Activated T-helper 1 cell treated with anti-CD3 and anti-CD28 coated beads, Interleukin-2, amount 50 U/mL, for 16 hours (primary cell): ENCODE data around the gene PTPDC1.

Experiments
- DNase-seq, 2 donors: peaks; one replicate each; pipeline ENCODE4 v3.0.0-alpha.2; 2020; ENCODE audit warnings: low read depth in 1 of 2, low spot score in 1 of 2

Gene PTPDC1

GRCh38 chr9:94084314-94084713, at the start of gene PTPDC1:
Gene PTPDC1 (plus strand): TSS chr9:94084464. CDS start chr9:94084531, 67 bp downstream.
- DNase-seq, result no peak

- DNase-seq, result no peak
These were observed 49.8 kb upstream of the PTPDC1 start for GRCh38 chr9:94034511-94034910.

DNA sequence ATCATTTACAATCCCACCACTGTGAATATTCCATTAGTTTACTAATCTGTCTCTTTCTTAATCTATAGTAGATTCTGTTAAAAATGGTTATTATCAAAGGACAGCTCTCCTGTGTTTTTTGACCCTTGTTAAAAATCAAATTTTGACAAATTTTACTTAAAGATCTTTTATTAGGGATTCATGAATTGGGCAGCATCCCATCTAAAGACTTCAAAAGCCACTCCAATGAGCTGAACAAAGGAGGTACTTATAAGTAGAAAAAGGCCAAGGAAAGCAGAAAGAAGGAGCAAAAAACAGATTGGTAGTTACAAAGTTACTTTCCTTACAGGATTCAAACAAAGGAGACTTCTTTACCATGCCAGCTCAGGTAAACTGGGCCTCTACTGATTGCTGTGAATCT, 44.5 kb upstream of the PTPDC1 start:
- DNase-seq, result no peak

DNA sequence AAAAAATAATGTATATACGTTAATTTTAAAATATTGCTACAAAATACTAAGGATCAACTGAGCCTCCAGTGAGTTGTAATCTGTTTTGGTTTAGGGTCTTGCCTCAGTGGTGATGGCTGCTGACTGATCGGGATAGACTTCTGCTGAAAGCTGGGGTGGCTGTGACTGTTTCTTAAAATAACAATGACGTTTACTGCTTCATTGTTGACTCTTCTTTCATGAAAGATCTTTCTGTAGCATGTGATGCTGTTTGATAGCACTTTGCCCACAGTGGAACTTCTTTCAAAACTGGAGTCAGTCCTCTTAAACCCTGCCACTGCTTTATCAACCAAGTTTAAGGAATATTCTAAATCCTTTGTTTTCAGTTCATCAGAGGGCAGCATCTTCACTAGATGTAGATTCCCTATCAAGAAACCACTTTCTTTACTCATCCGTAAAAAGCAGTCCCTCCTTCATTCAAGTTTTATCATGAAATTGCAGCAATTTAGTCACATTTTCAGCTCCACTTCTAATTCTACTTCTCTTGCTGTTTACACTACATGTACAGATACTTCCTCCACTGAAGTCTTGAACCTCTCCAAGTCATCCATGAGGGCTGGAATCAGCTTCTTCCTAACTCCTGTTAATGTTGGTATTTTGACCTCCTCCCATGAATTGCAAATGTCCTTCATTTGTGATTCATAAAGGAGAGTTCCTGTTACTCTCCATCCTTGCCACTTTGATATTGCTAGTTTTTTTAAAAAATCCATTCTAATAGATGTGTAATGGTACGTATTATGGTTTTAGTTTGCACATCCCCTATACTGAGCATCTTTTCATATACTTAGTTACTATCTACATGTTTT, 41.5 kb upstream of the PTPDC1 start:
- DNase-seq, result no peak

DNA sequence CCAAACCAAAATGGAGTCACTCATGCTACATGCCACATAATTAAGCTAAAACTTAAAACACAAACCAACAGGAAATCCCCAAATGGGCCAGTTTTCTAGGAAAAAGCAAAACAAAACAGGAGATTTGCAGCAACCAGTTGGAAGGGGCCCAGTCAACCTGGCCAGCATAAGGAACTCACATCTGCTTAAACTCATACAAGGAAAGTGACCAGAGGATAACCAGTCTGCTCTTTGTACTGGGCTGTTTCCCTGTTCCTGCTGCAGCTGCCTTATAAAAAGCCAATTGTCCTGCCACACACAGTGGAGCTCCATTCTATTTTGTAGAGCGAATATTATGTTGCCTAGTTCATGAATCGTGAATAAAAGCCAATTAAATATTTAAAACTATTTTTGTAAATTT, 29.5 kb upstream of the PTPDC1 start:
- no peak for DNase-seq

DNA sequence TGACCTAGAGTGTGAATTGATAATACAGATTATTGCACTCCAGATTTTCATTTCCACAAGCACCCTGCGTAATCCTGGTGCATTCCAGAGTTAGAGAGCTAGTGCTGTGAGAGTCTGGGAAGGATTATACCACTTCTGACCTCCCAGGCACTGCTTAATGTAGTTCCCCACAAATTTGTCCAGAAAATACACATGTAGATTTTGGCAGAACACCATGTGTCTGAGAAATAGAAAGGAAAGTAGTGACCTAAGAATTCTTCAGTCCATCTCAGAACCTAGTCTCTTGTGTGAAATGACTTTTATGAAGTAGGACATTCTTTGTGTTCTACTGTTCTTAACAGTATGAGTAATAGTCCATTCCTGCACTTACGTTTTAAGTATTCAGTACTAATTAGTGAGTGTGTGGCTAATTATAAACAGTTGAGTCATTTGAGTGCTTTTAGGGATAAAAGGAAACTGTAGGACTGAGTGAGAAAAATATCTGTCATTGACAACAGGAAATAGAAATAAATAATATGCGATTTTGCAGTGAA, 27.8 kb upstream of the PTPDC1 start:
- no peak for DNase-seq

- no peak for DNase-seq
These were observed 26.3 kb upstream of the PTPDC1 start for GRCh38 chr9:94057918-94058317.

- DNase-seq, result no peak
These were observed 22.4 kb upstream of the PTPDC1 start for GRCh38 chr9:94061864-94062263.

DNA sequence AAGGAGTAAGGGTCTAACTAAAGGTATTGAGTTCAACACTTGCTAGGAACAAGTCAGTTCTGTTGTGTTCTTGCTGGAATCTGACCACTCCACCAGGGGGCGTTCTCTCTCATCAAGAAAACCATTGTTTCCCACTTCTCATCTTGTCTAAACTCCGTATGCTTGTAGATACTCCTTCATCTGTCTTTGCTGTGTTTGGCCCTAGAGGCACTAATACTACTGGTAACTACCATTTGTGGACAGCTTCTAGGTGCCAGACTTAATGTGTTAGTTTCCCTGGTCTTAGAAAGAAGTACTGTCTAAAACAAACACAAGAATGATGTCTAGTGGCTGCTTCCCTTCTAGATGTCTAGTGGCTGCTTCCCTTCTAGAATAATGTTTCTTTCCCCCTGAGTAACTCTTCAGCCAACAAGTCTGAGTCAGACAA, 18.7 kb upstream of the PTPDC1 start:
- peak; percentile 35 to 39 for DNase-seq

- DNase-seq, result no peak
These were observed 16.0 kb upstream of the PTPDC1 start for GRCh38 chr9:94068257-94068656.

DNA sequence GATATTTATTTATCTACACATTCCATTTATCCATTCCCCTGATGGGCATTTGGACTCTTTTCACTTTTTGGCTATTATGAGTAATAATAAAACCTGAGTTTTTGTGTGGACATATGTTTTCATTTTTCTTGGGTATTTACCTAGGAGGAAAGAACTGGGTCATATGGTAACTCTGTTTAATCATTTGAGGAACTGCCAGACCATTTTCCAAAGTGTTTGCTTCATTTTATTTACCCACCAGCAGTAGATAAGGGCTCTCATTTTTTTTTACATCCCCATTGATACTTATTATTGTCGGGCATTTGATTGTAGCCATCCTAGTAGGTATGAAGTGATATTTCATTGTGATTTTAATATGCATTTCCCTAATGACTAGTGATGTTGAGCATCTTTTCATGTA, 7.7 kb upstream of the PTPDC1 start:
- DNase-seq, result no peak

DNA sequence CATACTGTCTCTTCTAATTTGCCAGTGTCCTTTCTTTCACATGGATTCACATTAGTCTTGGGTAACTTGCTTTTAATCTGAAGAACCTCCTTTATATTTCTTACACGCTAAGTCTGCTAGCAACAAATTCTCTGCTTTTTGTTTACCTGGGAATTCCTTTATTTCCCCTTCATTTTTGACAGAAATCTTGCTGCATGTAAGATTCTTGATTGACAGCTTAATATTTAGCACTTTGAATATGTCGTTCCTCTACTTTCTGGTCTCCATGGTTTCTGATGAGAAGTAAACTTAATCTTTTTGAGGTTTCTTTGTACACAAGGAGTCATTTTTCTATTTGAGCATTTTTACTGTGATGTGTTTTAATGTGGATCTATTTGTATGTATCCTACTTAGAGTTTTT, 6.2 kb upstream of the PTPDC1 start:
- DNase-seq, result no peak

DNA sequence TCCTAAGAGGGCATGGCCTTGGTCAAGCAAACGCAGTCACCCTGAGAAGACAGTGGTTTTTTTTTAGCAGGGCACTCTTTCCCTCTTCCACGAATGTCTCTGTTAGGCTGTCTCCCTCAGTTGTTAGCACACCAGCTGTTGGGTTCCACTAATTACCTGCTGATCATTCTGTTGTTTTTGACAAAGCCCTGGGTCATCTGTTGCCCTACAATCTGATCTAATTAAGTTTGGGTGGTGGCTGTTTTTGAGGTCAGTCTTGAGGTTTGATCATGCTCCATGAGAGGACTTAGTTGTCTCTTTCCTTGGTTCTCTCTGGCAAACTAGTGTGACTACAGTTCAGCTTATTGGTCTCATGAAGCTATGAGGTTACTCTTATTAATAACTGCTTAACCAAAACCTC, 5.0 kb upstream of the PTPDC1 start:
- DNase-seq, result no peak

GRCh38 chr9:94080249-94080648, 4.0 kb upstream of the PTPDC1 start:
- DNase-seq, result no peak

- no peak for DNase-seq
These were observed 2.8 kb upstream of the PTPDC1 start for GRCh38 chr9:94081435-94081834.

GRCh38 chr9:94081864-94082463, 2.3 kb upstream of the PTPDC1 start:
- DNase-seq, result no peak

DNA sequence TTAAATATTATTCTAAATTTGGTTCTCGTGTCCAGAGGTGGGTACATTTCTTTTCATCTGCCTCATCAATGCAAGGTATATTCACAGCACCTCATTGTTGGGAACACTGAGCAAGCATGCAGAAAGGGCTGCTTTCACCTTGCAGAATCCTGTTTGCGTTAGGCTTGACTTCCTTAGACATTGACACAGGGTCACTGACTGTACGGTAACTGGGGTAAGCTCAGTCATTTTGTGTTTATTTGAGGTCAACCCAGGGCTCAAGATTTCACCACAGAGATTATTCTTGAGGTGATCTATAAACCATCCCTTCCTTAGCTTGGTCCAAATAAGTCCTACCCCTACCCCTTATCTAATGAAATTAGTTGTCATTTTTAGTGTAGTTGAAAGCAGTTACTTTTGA, 1.7 kb upstream of the PTPDC1 start:
- DNase-seq, result no peak

GRCh38 chr9:94082956-94083355, 1.3 kb upstream of the PTPDC1 start:
- DNase-seq, result no peak

DNA sequence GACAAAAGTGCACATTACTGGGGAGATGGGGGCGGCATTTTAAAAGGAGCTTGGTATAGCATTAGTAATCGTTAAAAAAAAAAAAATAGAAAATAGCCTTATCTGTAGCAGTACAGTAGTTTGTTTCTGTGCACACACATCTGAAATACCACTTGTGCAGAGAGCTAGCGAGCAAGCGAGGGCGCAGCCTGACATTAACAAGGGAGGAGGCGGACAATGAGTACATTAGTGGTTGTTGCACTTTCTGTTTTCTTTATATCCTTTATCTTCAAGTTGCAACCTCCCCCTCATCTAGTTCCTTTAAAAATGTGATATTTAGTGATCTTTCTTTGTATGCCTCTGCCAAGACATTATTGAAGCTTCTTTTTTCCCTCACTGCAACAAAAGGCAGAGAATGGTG, 880 bp upstream of the PTPDC1 start:
- no peak for DNase-seq

DNA sequence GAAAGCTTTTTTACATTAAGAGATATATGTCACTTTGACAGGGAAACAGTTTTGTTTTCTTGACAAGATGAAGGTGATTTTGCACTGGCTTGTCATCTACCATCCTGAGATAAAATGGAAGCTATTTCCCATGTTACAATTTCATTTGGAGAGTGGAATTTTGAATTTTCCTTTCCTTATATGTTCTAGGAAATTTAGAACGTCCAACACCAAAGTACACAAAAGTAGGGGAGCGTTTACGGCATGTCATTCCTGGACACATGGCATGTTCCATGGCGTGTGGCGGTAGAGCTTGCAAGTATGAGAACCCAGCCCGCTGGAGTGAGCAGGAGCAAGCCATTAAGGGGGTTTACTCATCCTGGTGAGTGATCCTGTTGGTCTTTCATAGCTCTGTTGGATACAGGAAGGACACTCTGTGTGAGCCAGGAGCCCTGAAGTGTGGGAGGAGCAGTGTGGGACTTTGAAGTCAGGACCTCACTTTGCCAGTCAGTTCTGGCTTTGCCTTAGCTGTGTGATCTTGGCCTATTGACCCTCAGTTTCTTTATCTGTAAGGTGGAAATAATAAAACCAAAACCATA, 887 bp downstream of the PTPDC1 start:
- no peak for DNase-seq

GRCh38 chr9:94086486-94087345, 2.5 kb downstream of the PTPDC1 start:
- no peak for DNase-seq
